Pons (tissue), 1 donor: ENCODE data around the gene SHTN1.
A peak's percentile ranks its signal among the peaks of the same experiment; 100 is the strongest.

Source experiments
- DNase-seq: peaks from one replicate; pipeline ENCODE4 v3.0.0-alpha.2; 2016; ENCODE audit warnings: low spot score

Gene SHTN1

GRCh38 chr10:117005026-117005526, at the start of gene SHTN1:
TSS of gene SHTN1 (minus strand) at chr10:117005187. CDS start at chr10:117005079, 108 bp downstream.
- no peak for DNase-seq

GRCh38 chr10:117053482-117053881, 48.5 kb upstream of the SHTN1 start:
- DNase-seq: no peak

- DNase-seq: no peak
These were observed 43.0 kb upstream of the SHTN1 start for GRCh38 chr10:117047947-117048346.

GRCh38 chr10:117016266-117016665, 11.3 kb upstream of the SHTN1 start:
- DNase-seq: no peak

GRCh38 chr10:117014835-117015234, 9.8 kb upstream of the SHTN1 start:
- no peak for DNase-seq

GRCh38 chr10:117007080-117007479, 2.1 kb upstream of the SHTN1 start:
- no peak for DNase-seq

- DNase-seq: no peak
These were observed 604 bp upstream of the SHTN1 start for GRCh38 chr10:117005527-117006055.

- no peak for DNase-seq
These were observed 561 bp downstream of the SHTN1 start for GRCh38 chr10:117004227-117005025.

- DNase-seq: no peak
These were observed 1.7 kb downstream of the SHTN1 start for GRCh38 chr10:117003336-117003735.

- no peak for DNase-seq
These were observed 2.8 kb downstream of the SHTN1 start for GRCh38 chr10:117002206-117002605.

- no peak for DNase-seq
These were observed 3.8 kb downstream of the SHTN1 start for GRCh38 chr10:117001144-117001543.

GRCh38 chr10:117000580-117000979, 4.4 kb downstream of the SHTN1 start:
- peak; percentile 71 for DNase-seq

GRCh38 chr10:116998172-116998571, 6.8 kb downstream of the SHTN1 start:
- no peak for DNase-seq

- no peak for DNase-seq
These were observed 8.0 kb downstream of the SHTN1 start for GRCh38 chr10:116997015-116997414.

- DNase-seq: no peak
These were observed 9.3 kb downstream of the SHTN1 start for GRCh38 chr10:116995648-116996047.

GRCh38 chr10:116994113-116994890, 10.7 kb downstream of the SHTN1 start:
- DNase-seq: no peak

GRCh38 chr10:116993610-116994009, 11.4 kb downstream of the SHTN1 start:
- no peak for DNase-seq

GRCh38 chr10:116992183-116992582, 12.8 kb downstream of the SHTN1 start:
- no peak for DNase-seq

- no peak for DNase-seq
These were observed 14.6 kb downstream of the SHTN1 start for GRCh38 chr10:116990276-116990800.

GRCh38 chr10:116989439-116989838, 15.5 kb downstream of the SHTN1 start:
- DNase-seq: no peak

GRCh38 chr10:116988311-116988710, 16.7 kb downstream of the SHTN1 start:
- no peak for DNase-seq

- no peak for DNase-seq
These were observed 19.4 kb downstream of the SHTN1 start for GRCh38 chr10:116985611-116986010.
